Esophagus muscularis mucosa (tissue), 4 donors: ENCODE data around the gene ZNF341.

ENCODE experiments used
- EP300 ChIP-seq: sonication (generic); formaldehyde crosslinking; IDR thresholded peaks from one replicate; pipeline ENCODE4 v1.6.1; 2017; ENCODE audit warnings: antibody characterized with exemption
- POLR2A ChIP-seq: fragments of 450-650 bp; IDR thresholded peaks from one replicate; pipeline ENCODE4 v1.6.1; 2017; ENCODE audit warnings: antibody characterized with exemption, moderate library complexity, mild to moderate bottlenecking, low read depth
- TF ChIP-seq, protein P1 (sequence below), 3 experiments: fragments of 200-600 bp in 2 of 3; fragments of 450-650 bp in 1 of 3; sonication (generic) in 2 of 3; IDR thresholded peaks; one replicate each; pipeline ENCODE4 v1.5.1; 2017 to 2019; ENCODE audit warnings: antibody characterized with exemption in 3 of 3, mild to moderate bottlenecking in 2 of 3, moderate library complexity in 1 of 3

GRCh38 chr20:33725607-33726264 lies 6.1 kb upstream of the ZNF341 start:
- TF ChIP-seq, protein P1, sequence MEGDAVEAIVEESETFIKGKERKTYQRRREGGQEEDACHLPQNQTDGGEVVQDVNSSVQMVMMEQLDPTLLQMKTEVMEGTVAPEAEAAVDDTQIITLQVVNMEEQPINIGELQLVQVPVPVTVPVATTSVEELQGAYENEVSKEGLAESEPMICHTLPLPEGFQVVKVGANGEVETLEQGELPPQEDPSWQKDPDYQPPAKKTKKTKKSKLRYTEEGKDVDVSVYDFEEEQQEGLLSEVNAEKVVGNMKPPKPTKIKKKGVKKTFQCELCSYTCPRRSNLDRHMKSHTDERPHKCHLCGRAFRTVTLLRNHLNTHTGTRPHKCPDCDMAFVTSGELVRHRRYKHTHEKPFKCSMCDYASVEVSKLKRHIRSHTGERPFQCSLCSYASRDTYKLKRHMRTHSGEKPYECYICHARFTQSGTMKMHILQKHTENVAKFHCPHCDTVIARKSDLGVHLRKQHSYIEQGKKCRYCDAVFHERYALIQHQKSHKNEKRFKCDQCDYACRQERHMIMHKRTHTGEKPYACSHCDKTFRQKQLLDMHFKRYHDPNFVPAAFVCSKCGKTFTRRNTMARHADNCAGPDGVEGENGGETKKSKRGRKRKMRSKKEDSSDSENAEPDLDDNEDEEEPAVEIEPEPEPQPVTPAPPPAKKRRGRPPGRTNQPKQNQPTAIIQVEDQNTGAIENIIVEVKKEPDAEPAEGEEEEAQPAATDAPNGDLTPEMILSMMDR (IDR thresholded peaks at IDR 0.05), result no peak
- TF ChIP-seq POLR2A (no peak), EP300 (no peak)
